Measurements from ENCODE around the gene USF1.

DNA sequence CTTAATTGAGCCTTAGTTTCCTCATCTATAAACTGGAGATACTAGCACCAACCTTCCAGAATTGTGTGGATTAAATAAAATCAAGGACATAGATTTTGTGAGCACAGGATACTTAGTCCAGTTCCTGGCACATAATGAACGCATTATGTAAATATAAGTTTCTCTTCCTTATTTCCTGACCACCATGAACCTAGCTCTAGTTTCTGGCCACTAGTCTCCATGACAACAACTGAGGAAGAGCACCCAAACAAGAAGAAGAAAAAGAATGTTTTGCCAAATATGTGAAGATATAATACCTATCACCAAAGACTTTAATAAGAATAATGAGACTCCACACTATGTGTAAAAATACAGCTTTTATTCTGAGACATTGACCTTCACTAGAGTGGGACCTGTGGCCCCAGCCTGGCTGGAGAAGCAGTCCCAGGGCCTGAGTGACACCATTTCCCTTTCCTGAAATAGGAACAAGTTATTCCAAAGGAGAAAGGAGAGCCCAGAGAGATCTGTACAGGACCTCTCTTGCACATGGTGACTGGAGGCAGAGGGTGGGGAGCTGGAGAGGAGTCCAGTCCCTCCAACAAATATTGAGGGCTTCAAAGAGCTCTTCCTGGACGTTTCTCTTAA, 940 bp upstream of the USF1 start:
- no peak for TF ChIP-seq TCF4 (CRISPR knock-in tag; IDR thresholded peaks at IDR 0.05; ENCODE audit: borderline replicate concordance)
- TF ChIP-seq TOX (CRISPR knock-in tag; IDR thresholded peaks at IDR 0.05; ENCODE audit: borderline replicate concordance) = no peak
- TF ChIP-seq PPARA (CRISPR knock-in tag; IDR thresholded peaks at IDR 0.05; ENCODE audit: borderline replicate concordance) = no peak
